ENCODE data around the gene MAN2B1.
A peak's percentile ranks its signal among the peaks of the same experiment; 100 is the strongest.

Gene MAN2B1

DNA sequence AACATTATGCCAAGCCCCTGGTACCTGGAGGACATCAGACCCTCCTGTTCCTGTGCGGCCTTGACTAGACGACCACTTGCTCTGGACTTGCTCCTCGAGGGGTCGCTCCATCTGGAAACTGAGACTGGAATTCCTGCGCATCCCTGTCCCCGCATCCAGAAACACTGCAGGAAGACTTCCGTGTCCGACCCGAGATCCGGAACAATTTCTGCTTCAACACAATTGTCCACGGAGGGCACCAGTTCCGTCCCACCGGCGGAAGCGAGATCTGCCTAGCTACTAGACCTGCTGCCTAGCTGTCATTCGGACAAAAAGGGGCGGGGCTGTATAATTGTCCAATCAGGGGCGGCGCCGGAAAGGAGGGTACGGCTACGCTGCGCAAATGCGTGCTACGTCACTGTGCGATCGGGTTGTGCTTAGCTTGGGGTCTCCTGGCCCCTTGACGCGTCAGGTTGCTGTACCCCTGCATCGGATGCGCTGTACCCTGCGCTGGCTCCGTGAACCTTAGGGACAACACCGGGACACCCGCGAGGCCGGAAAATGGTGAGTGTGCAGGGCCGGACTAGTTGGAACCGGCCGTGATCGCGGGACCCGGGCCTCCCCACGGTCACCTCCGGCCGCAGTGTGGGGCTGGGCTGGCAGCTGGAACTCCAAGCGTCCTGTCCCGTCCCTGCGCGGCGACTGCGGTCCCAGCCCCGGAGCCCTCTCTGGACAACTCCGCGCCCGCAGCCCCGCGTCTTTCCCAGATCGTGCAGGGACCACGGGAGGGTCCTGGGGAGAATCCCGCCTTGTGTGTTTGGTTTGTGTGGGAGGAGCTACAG lies 55.8 kb downstream of the MAN2B1 start, which contains the start of the genes ZNF490 and ZNF791:
Gene ZNF490 (minus strand): TSS at position 274 of the 821 bp plus-strand sequence. CDS start 133 bp downstream, at position 141.
Gene ZNF791 (plus strand): TSS at position 381 of the 821 bp plus-strand sequence. CDS start 160 bp downstream, at position 541.
- peak; percentile 82 for DNase-seq

DNA sequence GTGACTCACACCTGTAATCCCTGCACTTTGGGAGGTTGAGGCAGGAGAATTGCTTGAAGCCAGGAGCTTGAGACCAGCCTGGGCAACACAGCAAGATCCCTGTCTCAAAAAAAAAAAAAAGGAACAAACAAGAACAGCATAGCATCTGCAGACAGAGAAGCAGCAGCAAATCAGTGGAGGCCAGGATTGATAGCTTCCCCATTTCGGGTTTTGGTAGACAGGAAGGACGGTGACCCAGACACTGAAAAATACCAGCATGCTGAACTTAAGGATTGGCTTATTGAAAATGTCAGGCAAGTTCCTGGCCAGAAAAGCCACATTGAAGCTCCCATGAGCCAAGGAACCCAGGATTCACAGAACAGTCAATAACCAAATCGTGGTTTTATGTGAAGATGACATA lies 58.9 kb downstream of the MAN2B1 start:
- no peak for DNase-seq

DNA sequence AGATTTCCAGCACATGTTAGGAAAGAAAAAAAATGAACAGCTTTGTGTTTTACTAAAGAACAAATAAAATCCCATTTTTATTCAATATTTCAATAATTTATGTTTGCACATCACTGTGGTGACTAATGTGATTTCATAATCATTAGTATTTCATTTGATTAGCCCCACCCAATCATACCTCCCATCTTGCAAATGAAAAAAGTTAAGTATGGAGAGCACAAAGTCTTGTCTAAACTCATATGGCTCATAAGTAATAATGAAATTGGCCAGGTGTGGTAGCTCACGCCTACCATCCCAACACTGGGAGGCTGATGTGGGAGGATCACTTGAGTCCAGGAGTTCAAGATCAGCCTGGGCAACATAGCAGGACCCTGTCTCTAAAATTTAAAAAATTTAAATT lies 59.7 kb downstream of the MAN2B1 start:
- no peak for DNase-seq

DNA sequence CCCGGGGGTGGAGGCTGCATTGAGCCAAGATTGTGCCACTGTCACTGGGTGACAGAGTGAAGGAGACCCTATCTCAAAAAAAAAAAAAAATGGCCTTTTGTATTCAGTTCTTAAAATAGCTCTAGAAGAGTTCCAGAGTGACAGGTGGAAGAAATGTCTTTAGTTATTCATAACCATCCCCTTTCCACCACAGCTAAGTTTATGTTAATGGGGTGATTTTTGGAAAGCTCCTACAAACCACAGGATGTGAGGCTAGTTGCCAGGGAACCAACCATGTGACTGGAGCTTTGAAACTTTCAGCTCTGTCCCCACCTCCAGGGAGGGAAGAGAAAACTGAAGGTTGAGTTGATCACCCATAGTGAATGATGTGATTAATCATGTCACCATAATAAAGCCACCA lies 62.8 kb downstream of the MAN2B1 start:
- DNase-seq: no peak

DNA sequence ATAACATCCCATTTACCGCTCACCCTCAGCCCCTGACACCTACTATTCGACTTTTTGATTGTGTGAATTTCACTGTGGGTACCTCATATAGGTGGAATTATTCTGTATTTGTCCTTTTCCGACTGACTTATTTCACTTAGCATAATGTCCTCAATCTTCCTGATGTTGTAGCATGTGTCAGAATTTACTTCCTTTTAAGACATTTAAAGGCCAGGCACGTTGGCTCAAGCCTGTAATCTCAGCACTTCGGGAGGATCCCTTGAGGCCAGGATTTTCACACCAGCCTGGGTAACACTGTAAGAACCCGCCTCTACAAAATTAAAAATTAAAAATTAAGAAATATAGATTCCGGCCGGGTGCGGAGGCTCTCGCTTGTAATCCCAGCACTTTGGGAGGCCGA lies 68.9 kb downstream of the MAN2B1 start:
- DNase-seq: no peak

DNA sequence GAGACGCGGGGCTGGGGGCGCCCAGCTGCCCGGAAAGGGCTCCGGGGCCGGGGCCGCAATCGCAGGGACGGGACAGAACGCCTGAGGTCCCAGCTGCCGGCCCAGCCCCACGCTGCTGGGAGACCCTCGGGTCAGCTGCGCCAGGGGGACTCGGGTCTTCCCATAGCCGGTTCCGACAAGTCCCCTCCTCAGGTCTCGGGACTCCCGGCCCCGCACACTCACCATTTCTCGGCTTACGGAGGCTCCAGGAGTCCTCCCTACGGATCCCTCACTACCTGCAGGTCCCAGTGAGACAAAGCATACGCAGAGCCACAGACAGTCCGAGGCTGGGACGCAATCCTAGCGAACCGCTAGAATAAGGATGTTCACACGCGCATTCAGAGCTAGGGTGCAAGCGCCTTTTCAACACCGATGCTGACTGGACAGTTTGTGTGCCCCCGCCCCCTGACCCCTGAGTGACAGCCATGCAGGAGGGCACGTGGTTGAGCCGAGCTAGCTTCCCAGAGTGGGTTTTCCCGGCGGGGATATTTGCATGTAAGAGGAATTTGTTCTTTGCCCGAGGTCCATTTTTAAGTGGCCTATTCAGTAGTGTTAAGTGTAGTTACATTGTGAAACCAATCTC lies 69.5 kb downstream of the MAN2B1 start:
- DNase-seq: no peak
